ENCODE data around the gene TGM4. TPM values are rescaled to one million over a fixed set of nuclear protein-coding genes. Genes with fewer than 3 reads are reported as not detected.

The TGM4 gene
- total and polyA plus RNA-seq, 2 experiments from 2014 or later = 0.84 TPM; not detected in 1

DNA sequence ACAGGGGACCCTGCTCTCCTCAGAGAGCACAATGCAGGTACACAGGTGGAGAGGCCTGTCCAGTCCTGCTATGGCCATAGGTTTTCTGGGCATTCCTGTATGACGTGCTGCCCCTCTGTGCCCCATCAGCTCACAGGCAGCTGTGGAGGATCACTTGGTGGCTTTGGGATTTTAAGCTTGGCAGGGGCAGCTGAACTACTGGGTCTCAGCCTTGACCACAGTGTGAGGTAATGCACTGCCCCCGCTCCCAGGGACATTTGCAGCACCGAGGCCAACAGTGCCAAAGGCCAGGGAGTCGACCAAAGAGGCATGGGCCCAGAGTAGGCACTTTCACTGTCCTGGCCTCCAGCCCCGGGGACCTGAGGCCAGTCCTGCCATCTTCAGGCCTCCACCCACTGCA lies 55.4 kb downstream of the TGM4 start:
- Histone ChIP-seq H3K27ac (no peak overlapping the region), H3K36me3 (peaks cover 4% of the 10 kb centered on the region), H3K4me3 (no peak overlapping the region), H3K4me1 (ENCODE audit: low read depth) (peaks cover 12% of the 10 kb centered on the region), H3K27me3 (no peaks in the 10 kb centered on the region), H3K9me3 (ENCODE audit: low read depth) (no peaks in the 10 kb centered on the region)
- DNase-seq (ENCODE audit: low read depth in 1 of 2, low spot score in 1 of 2) = no peak
- TF ChIP-seq, protein P1, sequence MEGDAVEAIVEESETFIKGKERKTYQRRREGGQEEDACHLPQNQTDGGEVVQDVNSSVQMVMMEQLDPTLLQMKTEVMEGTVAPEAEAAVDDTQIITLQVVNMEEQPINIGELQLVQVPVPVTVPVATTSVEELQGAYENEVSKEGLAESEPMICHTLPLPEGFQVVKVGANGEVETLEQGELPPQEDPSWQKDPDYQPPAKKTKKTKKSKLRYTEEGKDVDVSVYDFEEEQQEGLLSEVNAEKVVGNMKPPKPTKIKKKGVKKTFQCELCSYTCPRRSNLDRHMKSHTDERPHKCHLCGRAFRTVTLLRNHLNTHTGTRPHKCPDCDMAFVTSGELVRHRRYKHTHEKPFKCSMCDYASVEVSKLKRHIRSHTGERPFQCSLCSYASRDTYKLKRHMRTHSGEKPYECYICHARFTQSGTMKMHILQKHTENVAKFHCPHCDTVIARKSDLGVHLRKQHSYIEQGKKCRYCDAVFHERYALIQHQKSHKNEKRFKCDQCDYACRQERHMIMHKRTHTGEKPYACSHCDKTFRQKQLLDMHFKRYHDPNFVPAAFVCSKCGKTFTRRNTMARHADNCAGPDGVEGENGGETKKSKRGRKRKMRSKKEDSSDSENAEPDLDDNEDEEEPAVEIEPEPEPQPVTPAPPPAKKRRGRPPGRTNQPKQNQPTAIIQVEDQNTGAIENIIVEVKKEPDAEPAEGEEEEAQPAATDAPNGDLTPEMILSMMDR (IDR thresholded peaks at IDR 0.05; ENCODE audit: low read depth, low read length) = no peak

DNA sequence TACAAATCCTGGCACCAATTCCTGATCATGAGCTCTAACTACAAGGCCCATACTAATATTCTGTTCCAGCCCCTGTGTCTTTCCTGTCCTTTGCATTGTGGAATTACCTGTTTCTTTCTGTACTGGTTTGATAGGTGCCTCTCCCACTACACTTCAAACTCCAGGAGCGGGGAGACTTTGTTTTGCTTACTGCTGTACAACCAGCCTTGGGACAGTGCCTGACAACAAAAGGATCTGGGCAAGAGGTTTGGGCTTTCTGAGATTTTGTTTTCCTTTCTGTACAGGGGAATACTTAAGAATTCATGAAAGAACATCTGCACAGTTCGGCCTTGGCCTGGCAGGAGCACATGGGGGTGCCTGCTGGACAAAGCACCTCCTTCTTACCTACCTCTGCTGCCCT lies 56.5 kb downstream of the TGM4 start:
- H3K36me3 ChIP-seq = peaks cover 4% of the 10 kb centered on the region
- peaks cover 12% of the 10 kb centered on the region for H3K4me1 ChIP-seq (ENCODE audit: low read depth)
- no peak for DNase-seq (ENCODE audit: low read depth in 1 of 2, low spot score in 1 of 2)
- no peak overlapping the region for H3K27ac ChIP-seq
- no peaks in the 10 kb centered on the region for H3K27me3 ChIP-seq
- TF ChIP-seq, protein P1 (IDR thresholded peaks at IDR 0.05; ENCODE audit: low read depth, low read length) = no peak
- H3K9me3 ChIP-seq (ENCODE audit: low read depth) = no peaks in the 10 kb centered on the region
- no peak overlapping the region for H3K4me3 ChIP-seq

DNA sequence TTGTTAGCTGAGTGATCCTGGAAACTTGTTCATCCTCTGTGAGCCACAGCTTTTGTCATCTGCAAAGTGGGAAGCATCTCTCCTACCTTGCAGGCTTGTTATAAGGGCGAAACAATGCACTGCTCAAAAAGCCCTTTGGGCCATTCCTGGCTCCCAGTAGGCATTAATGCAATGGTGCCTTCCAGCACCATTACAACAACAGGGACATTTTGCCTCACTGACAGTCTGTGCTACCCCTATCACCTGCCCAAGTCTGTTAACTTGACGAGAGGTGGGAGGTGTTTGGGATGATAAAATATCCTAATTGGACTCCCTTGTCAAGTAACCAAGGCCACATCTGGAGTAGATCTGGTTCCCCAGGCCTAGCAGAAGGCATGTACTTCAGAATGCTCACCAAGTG lies 57.4 kb downstream of the TGM4 start:
- no peaks in the 10 kb centered on the region for H3K9me3 ChIP-seq (ENCODE audit: low read depth)
- H3K27ac ChIP-seq = no peak overlapping the region
- no peak overlapping the region for H3K4me3 ChIP-seq
- H3K36me3 ChIP-seq = peaks cover 4% of the 10 kb centered on the region
- peaks cover 10% of the 10 kb centered on the region for H3K4me1 ChIP-seq (ENCODE audit: low read depth)
- no peaks in the 10 kb centered on the region for H3K27me3 ChIP-seq
- TF ChIP-seq, protein P1 (IDR thresholded peaks at IDR 0.05; ENCODE audit: low read depth, low read length) = no peak
- DNase-seq (ENCODE audit: low read depth in 1 of 2, low spot score in 1 of 2) = no peak

DNA sequence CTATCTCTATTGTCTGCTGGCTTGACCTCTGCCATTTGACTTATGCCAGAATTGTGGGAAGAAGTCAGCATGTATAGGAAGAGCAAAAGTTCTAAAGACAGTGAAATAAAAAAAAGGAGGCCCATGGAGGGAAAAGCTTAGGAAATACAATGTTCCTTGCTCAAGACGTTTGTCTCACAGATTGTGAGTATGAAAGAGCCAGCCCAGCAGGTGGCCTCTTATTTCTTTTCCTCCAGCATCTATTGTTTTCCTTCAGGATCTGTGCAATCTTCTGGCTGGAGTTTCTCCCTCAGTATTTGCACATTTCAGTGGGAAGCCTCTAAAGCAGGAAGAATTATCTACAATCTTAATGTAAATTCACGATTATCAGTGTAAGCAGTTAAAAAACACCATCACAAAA lies 57.9 kb downstream of the TGM4 start:
- Histone ChIP-seq H3K27me3 (no peaks in the 10 kb centered on the region), H3K36me3 (peaks cover 4% of the 10 kb centered on the region), H3K4me1 (ENCODE audit: low read depth) (peaks cover 5% of the 10 kb centered on the region), H3K9me3 (ENCODE audit: low read depth) (no peaks in the 10 kb centered on the region), H3K27ac (no peak overlapping the region), H3K4me3 (no peak overlapping the region)
- TF ChIP-seq, protein P1 (IDR thresholded peaks at IDR 0.05; ENCODE audit: low read depth, low read length) = no peak
- no peak for DNase-seq (ENCODE audit: low read depth in 1 of 2, low spot score in 1 of 2)

DNA sequence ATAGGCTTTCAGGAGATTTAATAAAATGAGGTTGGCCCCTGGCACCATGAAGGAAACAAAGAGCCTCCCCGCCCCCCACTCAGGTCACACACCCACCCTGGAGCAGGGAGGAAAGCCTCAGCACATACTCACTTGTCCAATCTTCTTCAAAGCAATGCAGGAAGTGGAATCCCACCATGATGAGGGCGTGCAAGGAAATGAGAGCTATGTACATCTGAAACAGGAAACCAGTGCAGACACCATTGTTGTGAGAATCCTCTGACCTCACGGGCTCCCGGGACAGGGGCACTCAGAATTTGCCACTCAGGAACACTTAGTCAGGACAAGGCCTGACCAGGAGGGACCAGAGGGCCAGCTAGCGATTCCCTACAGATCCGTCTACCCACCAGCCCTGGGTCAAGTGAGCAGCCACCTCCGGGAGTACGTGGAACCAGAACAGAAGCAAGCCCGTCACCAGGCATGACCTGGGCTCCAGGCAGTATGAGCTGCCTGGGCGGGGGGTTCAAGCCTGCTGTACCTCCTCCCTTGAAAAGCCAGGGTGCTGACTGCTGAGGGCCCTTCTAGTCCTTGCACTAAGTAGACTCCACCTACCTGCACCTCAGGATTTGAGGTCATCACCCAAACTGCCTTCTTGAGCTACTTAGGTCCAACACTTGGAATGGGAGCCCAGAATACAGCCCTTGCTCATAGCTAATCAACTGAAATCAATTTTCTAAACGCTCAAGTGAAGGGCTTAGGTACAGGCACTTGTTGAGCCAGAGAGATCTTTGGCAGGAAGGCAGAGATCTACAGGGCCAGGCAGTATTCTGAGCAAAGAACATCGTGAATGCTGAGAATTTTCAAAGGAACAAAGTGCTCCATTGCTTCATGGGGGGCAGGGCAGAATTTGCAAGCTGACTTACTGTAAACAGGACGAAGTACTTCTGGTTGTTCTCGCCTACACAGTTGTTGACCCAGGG lies 58.9 kb downstream of the TGM4 start:
- Histone ChIP-seq H3K27ac (no peak overlapping the region), H3K36me3 (peaks cover 6% of the 10 kb centered on the region), H3K4me1 (ENCODE audit: low read depth) (no peaks in the 10 kb centered on the region), H3K27me3 (no peaks in the 10 kb centered on the region), H3K9me3 (ENCODE audit: low read depth) (no peaks in the 10 kb centered on the region), H3K4me3 (no peak overlapping the region)
- TF ChIP-seq, protein P1 (IDR thresholded peaks at IDR 0.05; ENCODE audit: low read depth, low read length) = no peak
- no peak for DNase-seq (ENCODE audit: low read depth in 1 of 2, low spot score in 1 of 2)

Data from cardiac muscle cell (in vitro differentiated cells and primary cell).